Measurements from ENCODE around the gene FKBP5. TPM values are rescaled to one million over a fixed set of nuclear protein-coding genes. Genes with fewer than 3 reads are reported as not detected.

Gene FKBP5
- total and polyA plus RNA-seq, 2 donors (not counting 1 experiment from before 2014, with no cell fraction given), result 2.8 to 7.4 TPM

DNA sequence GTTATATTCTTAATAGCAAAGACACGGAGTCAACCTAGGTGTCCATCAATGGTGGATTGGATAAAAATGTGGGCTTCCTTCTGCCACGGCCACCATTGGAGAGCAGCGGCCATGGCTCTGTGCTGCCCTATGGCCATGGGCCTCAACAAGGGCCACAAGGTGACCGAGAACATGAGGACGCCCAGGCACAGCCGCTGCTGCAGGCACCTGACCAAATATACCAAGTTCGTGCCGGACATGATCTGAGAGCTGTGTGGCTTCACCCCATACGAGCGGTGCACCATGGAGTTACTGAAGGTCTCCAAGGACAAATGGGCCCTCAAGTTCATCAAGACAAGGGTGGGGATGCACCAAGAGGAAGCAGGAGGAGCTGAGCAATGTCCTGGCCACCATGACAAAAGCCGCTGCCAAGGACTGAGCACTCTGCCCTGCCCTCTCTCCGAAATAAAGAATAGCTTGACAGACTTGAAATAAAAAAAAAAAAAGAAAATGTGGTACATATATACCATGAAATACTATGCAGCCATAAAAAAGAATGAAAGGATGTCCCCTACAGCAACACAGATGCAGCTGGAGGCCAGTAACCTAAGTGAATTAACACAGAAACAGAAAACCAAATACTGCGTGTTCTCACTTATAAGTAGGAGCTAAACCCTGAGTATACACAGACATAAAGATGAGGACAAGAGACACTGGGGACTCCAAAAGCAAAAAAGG, 81.0 kb downstream of the FKBP5 start:
- peaks cover 3% of the 10 kb centered on the region for H3K79me2 ChIP-seq (ENCODE audit: control insufficient read depth, insufficient read depth, low read length)
- DNase-seq (no peak), ATAC-seq (ENCODE audit: low read depth) (no peak)
- H4K20me1 ChIP-seq (ENCODE audit: control insufficient read depth, insufficient read depth, low read length, poor library complexity, severe bottlenecking), result no peaks in the 10 kb centered on the region
- no peaks in the 10 kb centered on the region for H3K9me3 Mint-ChIP-seq (ENCODE audit: insufficient read depth)
- no peaks in the 10 kb centered on the region for H3K27me3 ChIP-seq (replicated peaks in 1 of 4; ENCODE audit: control extremely low read depth in 1 of 4, control insufficient read depth in 3 of 4, insufficient read depth in 4 of 4, low read length in 3 of 4)
- POLR2A ChIA-PET, result no interaction called here
- no peak overlapping the region for H3K27ac ChIP-seq (ENCODE audit: low read length in 2 of 2)
- WGBS (ENCODE audit: insufficient coverage), result 93% methylated on average over 10 of the region's 13 CpGs
- no peak overlapping the region for H3K4me3 Mint-ChIP-seq
- intact Hi-C loops (cut with micrococcal nuclease), result no loop called here
- H3K4me1 ChIP-seq (ENCODE audit: control insufficient read depth in 2 of 2, insufficient read depth in 2 of 2, low read length in 2 of 2), result peaks cover under 1 to 4% of the 10 kb centered on the region in 2 donors
- no peaks in the 10 kb centered on the region for H3K27me3 Mint-ChIP-seq
- H3K27ac Mint-ChIP-seq, result no peak overlapping the region
- H3K4me1 Mint-ChIP-seq, result peaks cover 14% of the 10 kb centered on the region
- H3K4me2 ChIP-seq (replicated peaks; ENCODE audit: low read depth, low read length, poor library complexity, severe bottlenecking), result no peak overlapping the region
- CTCF ChIA-PET, result interaction anchor here (0.6 to 7.9 kb wide), 2 partner anchors 16 to 129 kb away, joined by 4 to 64 read pairs; partner anchors contain the start of gene ARMC12
- H2AFZ ChIP-seq (ENCODE audit: insufficient read depth, low read depth, low read length, poor library complexity, severe bottlenecking), result no peak overlapping the region
- TF ChIP-seq EZH2 (IDR thresholded peaks at IDR 0.05; ENCODE audit: borderline replicate concordance, insufficient read depth, low read depth, low read length, poor library complexity, severe bottlenecking), result no peak
- TF ChIP-seq, protein P1, sequence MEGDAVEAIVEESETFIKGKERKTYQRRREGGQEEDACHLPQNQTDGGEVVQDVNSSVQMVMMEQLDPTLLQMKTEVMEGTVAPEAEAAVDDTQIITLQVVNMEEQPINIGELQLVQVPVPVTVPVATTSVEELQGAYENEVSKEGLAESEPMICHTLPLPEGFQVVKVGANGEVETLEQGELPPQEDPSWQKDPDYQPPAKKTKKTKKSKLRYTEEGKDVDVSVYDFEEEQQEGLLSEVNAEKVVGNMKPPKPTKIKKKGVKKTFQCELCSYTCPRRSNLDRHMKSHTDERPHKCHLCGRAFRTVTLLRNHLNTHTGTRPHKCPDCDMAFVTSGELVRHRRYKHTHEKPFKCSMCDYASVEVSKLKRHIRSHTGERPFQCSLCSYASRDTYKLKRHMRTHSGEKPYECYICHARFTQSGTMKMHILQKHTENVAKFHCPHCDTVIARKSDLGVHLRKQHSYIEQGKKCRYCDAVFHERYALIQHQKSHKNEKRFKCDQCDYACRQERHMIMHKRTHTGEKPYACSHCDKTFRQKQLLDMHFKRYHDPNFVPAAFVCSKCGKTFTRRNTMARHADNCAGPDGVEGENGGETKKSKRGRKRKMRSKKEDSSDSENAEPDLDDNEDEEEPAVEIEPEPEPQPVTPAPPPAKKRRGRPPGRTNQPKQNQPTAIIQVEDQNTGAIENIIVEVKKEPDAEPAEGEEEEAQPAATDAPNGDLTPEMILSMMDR (IDR thresholded peaks at IDR 0.05), result no peak
- peaks cover 0 to 5% (median 0%) of the 10 kb centered on the region in 3 donors for H3K9me3 ChIP-seq (ENCODE audit: control extremely low read depth in 1 of 3, control insufficient read depth in 2 of 3, insufficient read depth in 1 of 3, low read length in 2 of 3)
- no peak overlapping the region for H3K4me3 ChIP-seq (ENCODE audit: control extremely low read depth in 1 of 5, extremely low read depth in 1 of 5, insufficient read depth in 1 of 5, low read depth in 2 of 5, low read length in 4 of 5)
- H3K9ac ChIP-seq (ENCODE audit: low read length), result no peak overlapping the region
- H3K36me3 ChIP-seq (replicated peaks in 1 of 2; ENCODE audit: control extremely low read depth in 1 of 2, control insufficient read depth in 1 of 2, extremely low read depth in 1 of 2, insufficient read depth in 2 of 2, low read length in 1 of 2), result no peaks in the 10 kb centered on the region

DNA sequence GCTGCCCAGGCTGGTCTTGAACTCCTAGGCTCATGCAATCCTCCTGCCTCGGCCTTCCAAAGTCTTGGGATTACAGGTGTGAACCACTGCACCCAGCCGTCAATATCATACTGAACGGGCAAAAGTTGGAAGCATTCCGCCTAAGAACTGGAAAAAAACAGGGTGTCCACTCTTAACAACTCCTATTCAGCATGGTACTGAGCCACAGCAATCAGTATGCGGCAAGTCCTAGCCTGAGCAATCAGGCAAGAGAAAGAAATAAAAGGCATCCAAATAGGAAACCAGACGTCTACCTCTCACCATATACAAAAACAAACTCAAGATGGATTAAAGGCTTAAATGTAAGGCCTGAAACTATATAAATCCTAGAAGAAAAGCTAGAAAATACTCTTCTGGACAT, 83.1 kb downstream of the FKBP5 start:
- intact Hi-C loops (cut with micrococcal nuclease), result no loop called here
- Histone ChIP-seq H2AFZ (ENCODE audit: insufficient read depth, low read depth, low read length, poor library complexity, severe bottlenecking) (no peak overlapping the region), H3K36me3 (replicated peaks in 1 of 2; ENCODE audit: control extremely low read depth in 1 of 2, control insufficient read depth in 1 of 2, extremely low read depth in 1 of 2, insufficient read depth in 2 of 2, low read length in 1 of 2) (no peaks in the 10 kb centered on the region), H3K27ac (ENCODE audit: low read length in 2 of 2) (no peak overlapping the region), H3K79me2 (ENCODE audit: control insufficient read depth, insufficient read depth, low read length) (peaks cover 3% of the 10 kb centered on the region), H3K9me3 (ENCODE audit: control extremely low read depth in 1 of 3, control insufficient read depth in 2 of 3, insufficient read depth in 1 of 3, low read length in 2 of 3) (peaks cover 0 to 5% (median 0%) of the 10 kb centered on the region in 3 donors), H3K27me3 (replicated peaks in 1 of 4; ENCODE audit: control extremely low read depth in 1 of 4, control insufficient read depth in 3 of 4, insufficient read depth in 4 of 4, low read length in 3 of 4) (no peaks in the 10 kb centered on the region), H3K4me1 (ENCODE audit: control insufficient read depth in 2 of 2, insufficient read depth in 2 of 2, low read length in 2 of 2) (peaks cover 17 to 24% of the 10 kb centered on the region in 2 donors), H3K9ac (ENCODE audit: low read length) (no peak overlapping the region), H3K4me2 (replicated peaks; ENCODE audit: low read depth, low read length, poor library complexity, severe bottlenecking) (no peak overlapping the region), H3K4me3 (ENCODE audit: control extremely low read depth in 1 of 5, extremely low read depth in 1 of 5, insufficient read depth in 1 of 5, low read depth in 2 of 5, low read length in 4 of 5) (no peak overlapping the region), H4K20me1 (ENCODE audit: control insufficient read depth, insufficient read depth, low read length, poor library complexity, severe bottlenecking) (no peaks in the 10 kb centered on the region)
- ATAC-seq (ENCODE audit: low read depth), result no peak
- DNase-seq, result no peak
- Mint-ChIP-seq H3K27ac (no peak overlapping the region), H3K27me3 (no peaks in the 10 kb centered on the region), H3K4me1 (peaks cover 32% of the 10 kb centered on the region), H3K9me3 (ENCODE audit: insufficient read depth) (no peaks in the 10 kb centered on the region), H3K4me3 (no peak overlapping the region)
- WGBS (ENCODE audit: insufficient coverage), result 100% methylated on average over 4 of the region's 6 CpGs
- ChIA-PET POLR2A (interaction anchor here (0.6 kb wide), 1 partner anchor 135 kb away, joined by 4 read pairs; no protein-coding TSS in a partner anchor), CTCF (interaction anchor here (7.9 kb wide), 1 partner anchor 131 kb away, joined by 64 read pairs; the partner anchor contains the start of gene ARMC12)
- TF ChIP-seq, protein P1 (IDR thresholded peaks at IDR 0.05), result no peak
- TF ChIP-seq EZH2 (IDR thresholded peaks at IDR 0.05; ENCODE audit: borderline replicate concordance, insufficient read depth, low read depth, low read length, poor library complexity, severe bottlenecking), result no peak

All from B cell (primary cell).